HG03354 (cell line): Measurements from ENCODE around the gene FGD3.

ENCODE experiments used
- ATAC-seq: cut with Tn5 transposase; IDR thresholded peaks from one replicate; pipeline ENCODE4 v1.9.1; 2021; ENCODE audit warnings: mild to moderate bottlenecking; ENCODE audit not compliant: unreplicated experiment, poor library complexity, severe bottlenecking

The FGD3 gene

GRCh38 chr9:92954049-92954861 lies 6.9 kb downstream of the FGD3 start:
- peak; percentile 60 for ATAC-seq

DNA sequence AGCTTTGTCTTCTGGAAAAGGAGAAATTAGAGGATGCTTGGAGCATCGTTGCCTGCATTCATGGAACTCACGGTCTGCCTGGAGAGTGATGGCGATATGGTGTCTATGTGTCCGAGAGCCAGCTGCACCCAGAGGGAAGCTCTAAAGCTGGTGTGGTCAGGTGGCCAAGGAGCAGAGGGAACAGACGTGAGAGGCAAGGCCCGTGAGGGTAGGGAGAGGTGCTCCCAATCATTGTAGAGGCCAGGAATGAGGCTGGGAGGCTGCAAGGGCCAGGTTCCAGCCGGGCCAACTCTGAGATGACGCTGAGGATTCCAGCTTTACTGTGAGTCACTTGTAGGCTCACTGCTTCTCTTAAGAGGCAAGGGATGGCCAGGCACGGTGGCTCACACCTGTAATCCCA lies 7.6 kb downstream of the FGD3 start:
- ATAC-seq, result no peak

DNA sequence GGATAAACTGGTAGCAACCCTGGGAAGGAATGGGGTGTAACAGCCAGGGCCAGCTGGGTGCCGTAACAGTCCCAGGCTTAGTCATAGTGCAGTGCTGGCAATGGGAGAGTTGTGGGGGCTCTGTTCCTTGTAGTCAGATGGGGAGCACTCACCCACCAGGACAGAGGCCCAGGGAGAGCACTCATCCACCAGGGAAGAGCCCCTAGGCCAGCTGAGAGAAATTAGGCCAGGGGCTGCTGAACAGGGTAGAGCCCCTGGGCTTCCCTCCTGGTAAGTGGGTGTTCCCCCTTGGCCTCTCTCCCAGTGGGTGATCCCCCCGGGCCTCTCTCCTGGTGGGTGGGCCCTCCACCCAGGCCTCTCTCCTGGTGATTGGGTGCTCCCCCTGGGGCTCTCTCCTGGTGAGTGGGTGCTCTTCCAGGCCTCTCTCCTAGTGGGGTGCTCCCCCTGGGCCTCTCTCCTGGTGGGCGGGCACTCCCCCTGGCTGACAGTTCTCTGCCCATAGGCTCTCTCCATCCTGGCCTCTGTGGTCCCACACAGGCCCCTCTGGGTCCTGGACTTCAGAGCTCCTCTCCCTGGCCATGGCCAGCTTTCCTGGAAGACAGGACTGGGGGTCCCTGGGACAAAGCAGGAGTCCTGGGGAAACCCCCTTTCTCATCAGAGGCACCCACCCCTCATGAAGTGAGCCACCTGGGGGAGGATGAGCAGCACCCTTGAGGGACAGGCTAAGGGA lies 13.4 kb downstream of the FGD3 start:
- ATAC-seq, result no peak

DNA sequence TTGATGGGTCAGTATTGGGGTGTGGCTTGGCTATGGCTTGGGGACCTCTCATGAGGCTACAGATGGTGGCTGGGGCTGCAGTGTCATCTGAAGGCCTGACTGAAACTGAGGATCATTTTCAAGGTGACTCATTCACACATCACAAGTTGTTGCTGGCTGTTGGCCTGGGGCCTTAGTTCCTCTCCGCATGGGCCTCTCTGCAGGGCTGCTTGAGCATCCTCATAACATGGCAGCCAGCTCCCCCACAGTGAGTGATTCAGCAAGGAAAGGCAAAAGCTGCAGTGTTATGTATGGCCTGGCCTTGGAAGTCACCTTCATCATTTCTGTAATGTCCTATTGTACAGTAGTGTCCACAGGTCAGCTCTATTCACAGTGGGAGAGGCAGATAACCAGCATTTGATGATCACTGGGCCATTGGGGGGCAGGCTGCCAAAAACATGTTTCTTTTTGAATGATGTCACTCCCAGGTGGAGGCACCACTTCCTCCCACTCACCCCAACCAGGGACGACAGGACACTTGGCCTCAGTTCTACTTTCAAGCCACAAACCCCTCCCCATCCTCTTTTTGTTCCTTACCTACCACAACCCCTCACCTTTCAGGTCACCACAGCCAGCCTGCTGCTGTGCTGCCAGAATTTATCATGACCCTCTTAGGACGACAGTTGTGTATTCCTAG lies 14.4 kb downstream of the FGD3 start:
- no peak for ATAC-seq

DNA sequence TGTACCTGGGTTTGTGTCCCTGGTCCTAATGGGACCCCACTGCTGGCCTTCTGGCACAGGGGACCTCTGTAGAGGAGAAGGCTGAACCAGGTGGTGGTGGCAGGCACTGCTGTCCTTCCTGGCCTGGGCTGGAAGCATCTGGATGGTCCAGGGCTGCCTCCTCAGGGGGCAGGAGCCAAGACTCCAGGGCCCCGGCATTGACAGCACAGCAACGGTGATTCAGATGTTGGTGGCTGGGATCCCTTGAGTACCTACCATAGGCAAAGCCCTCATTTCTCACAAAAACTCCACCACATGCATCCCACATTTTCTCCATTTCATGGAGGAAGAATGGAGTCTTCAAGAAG lies 15.0 kb downstream of the FGD3 start:
- ATAC-seq, result no peak

DNA sequence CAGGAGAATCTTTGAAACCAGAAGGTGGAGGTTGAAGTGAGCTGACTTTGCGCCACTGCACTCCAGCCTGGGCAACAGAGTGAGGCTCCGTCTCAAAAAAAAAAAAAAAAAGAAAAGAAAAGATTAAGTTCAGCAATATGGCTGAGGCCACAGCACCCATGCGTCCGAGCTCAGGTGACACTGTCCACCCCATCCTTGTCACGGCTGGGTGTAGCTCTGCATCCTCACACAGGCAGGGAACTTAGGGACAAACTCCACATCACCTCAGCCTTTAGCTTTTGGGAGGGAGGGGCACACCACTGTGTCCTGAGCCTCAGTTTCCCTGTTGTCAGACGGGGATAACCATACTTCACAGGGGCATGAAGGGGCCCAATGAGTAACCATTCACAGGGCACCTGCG lies 15.5 kb downstream of the FGD3 start:
- no peak for ATAC-seq

- peak; percentile 81 for ATAC-seq
Observed at GRCh38 chr9:92963831-92964606, 16.7 kb downstream of the FGD3 start.

DNA sequence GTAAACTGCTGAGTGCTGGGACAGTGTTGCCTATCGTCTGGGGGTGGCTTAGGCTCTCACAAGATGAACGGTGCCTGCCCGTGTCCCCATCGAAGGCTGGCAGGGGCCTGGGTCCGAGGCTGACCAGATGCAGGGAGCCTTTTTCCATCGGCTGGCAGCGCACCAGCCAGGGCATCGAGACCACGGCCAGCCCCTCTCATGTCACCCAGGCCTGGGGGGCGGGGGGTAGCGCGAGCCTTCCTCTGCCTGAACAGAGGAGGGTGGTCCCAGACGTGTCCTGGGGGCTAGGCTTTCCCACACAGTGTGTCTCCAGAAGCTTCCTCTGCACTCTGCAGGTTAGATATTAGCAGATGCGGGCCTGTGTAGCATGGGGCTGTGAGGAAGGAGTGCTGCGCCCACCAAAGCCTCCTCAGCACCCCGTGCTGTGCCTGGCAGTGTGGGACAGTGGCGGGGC lies 17.3 kb downstream of the FGD3 start:
- ATAC-seq, result no peak

DNA sequence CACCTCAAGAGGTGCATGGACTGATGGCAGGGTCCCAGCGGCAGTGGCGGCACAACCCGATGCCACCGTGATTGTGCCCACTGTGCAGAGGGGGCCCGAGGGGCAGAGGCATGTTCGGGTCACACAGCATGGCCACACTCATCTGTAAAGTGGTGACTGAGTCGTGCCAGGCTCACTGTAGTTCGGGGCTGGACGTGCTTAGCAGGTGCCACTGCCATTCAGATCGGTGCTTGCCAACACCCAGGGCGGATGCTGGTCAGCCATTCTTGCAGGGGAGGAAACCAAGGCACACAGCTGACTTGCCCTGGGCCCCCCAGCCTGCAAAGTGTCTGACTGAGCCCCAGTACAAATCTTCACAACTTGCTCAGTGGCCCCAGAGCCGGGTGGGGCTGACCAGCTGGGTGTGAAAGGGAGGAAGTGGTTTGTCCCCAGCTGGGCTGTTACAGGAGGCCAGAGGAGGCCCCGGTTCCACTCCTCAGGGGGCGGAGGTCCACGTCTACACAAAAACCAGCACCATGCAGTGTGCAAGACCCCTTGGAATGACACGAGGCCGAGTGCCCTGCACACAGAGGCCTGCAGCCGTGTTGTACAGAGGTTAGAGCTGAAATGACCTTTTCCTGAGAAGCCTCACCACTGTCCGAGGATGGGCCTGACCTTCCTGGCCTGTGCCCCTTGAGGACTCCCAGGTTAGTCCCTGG lies 17.9 kb downstream of the FGD3 start:
- ATAC-seq, result no peak

- no peak for ATAC-seq
Observed at GRCh38 chr9:92965759-92966517, 18.6 kb downstream of the FGD3 start.

DNA sequence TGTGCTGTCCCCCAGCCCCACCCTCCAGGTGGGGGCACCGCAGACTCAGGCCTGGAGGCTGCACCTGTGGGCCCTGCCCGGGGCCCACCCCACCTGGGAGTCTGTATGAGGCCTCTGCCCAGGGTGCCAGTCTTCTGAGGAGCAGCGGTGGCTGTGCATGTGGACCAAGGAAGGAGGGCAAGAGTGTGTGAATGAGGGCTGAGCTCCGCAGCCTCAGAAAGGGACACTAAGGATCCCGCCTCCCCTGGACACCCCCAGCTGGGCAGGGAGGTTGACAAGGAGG lies 19.1 kb downstream of the FGD3 start:
- no peak for ATAC-seq

- no peak for ATAC-seq
Observed at GRCh38 chr9:92968081-92968480, 20.8 kb downstream of the FGD3 start.

- ATAC-seq, result no peak
Observed at GRCh38 chr9:92969516-92970466, 22.5 kb downstream of the FGD3 start.

DNA sequence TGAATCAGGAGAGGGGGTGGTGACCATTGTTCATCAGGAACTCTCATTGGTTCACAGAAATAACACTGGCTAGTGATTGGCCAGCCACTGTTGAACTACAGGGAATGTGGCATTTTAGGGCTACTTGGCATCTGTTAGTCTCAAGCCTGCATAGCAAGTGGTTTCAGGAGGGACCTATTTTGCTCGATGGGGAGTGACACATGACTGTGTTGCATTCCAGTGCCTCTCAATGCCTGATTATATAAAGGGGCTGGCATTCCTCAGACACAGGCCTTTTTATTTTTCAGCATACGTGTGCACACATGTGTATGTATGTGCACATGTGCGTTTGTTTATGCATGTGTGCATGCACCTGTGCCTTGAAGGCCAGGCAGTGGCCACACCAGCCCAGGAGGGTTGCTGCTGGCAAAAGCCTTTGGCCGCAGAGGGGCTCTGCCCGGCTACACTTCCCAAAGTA lies 23.2 kb downstream of the FGD3 start:
- no peak for ATAC-seq

- no peak for ATAC-seq
Observed at GRCh38 chr9:92971121-92971520, 23.8 kb downstream of the FGD3 start.

DNA sequence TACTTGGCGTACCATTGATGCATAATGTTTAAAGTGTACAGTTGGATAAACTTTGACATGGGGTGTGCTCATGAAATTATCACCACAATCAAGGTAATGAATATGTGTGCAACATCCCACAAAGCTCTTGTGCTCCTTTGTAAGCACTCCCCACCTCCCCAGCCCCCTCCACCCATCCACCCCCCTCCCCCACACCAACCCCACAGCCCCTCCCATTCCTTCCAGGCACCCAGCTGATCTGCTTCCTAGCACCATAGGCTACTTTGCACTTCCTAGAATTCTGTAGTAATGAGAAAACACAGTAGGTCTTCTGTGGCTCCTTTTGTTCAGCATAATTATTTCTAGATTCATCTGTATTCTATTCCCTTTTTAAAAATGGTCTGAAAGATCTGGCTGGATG lies 24.5 kb downstream of the FGD3 start:
- no peak for ATAC-seq

- no peak for ATAC-seq
Observed at GRCh38 chr9:92973700-92974099, 26.4 kb downstream of the FGD3 start.

GRCh38 chr9:92974161-92974661 lies 26.9 kb downstream of the FGD3 start:
- ATAC-seq, result no peak
